DND-41 (cell line): Measurements from ENCODE around the gene STRN.
"Not testable (repeated sequence)": the region's sequence is repeated elsewhere in the genome, so short reads cannot be mapped to it uniquely, and the experiment has no call there.

Experiments used
- ATAC-seq: fragments of 200-7000 bp; cut with Tn5 transposase; 3 replicates; pipeline ENCODE4 v1.9.1; 2021; ENCODE audit warnings: low read depth; ENCODE audit not compliant: insufficient read depth
- DNase-seq: peaks from one replicate; pipeline ENCODE4 v3.0.0-alpha.2; 2020
- H2AFZ ChIP-seq: 2 replicates; pipeline ENCODE4 v1.6.0; 2012; ENCODE audit warnings: low read depth, low read length
- H3K27ac ChIP-seq: 2 replicates; pipeline ENCODE4 v1.5.1; 2012; ENCODE audit warnings: low read length, inconsistent platforms
- H3K27me3 ChIP-seq: fragments of 200-600 bp; sonication (generic); 2 replicates; pipeline ENCODE4 v1.6.0; 2012; ENCODE audit warnings: low read length, mild to moderate bottlenecking, inconsistent platforms; ENCODE audit not compliant: insufficient read depth, poor library complexity
- H3K36me3 ChIP-seq: 2 replicates; pipeline ENCODE4 v1.5.1; 2012; ENCODE audit warnings: low read length, inconsistent platforms; ENCODE audit not compliant: insufficient read depth
- H3K4me1 ChIP-seq: 2 replicates; pipeline ENCODE4 v1.5.1; 2012; ENCODE audit warnings: mild to moderate bottlenecking, low read length; ENCODE audit not compliant: insufficient read depth
- H3K4me2 ChIP-seq: 2 replicates; pipeline ENCODE4 v1.6.0; 2012; ENCODE audit warnings: mild to moderate bottlenecking, moderate library complexity, low read length, inconsistent platforms; ENCODE audit not compliant: insufficient read depth
- H3K4me3 ChIP-seq, 2 experiments: fragments of 200-600 bp in 1 of 2; shearing (Covaris generic) in 1 of 2; 2 replicates each; pipeline ENCODE4 v1.5.1; 2012 to 2016; ENCODE audit warnings: inconsistent platforms in 2 of 2, low read length in 2 of 2, mild to moderate bottlenecking in 2 of 2, low read depth in 1 of 2, moderate library complexity in 1 of 2
- H3K79me2 ChIP-seq: 2 replicates; pipeline ENCODE4 v1.6.0; 2012; ENCODE audit warnings: low read length, inconsistent platforms; ENCODE audit not compliant: insufficient read depth
- H3K9ac ChIP-seq: 2 replicates; pipeline ENCODE4 v1.6.0; 2012; ENCODE audit warnings: low read depth, mild to moderate bottlenecking, inconsistent platforms, low read length, moderate library complexity
- H3K9me3 ChIP-seq: 2 replicates; pipeline ENCODE4 v1.5.1; 2012; ENCODE audit warnings: low read length, moderate library complexity, mild to moderate bottlenecking, inconsistent platforms; ENCODE audit not compliant: insufficient read depth, severe bottlenecking
- H4K20me1 ChIP-seq: 2 replicates; pipeline ENCODE4 v1.6.0; 2012; ENCODE audit warnings: low read length; ENCODE audit not compliant: insufficient read depth
- CTCF ChIP-seq: IDR thresholded peaks from 2 replicates; pipeline ENCODE4 v1.5.1; 2012; ENCODE audit warnings: borderline replicate concordance, low read length, moderate library complexity, mild to moderate bottlenecking; ENCODE audit not compliant: poor library complexity, severe bottlenecking; ENCODE audit errors: extremely low read depth
- EZH2 ChIP-seq: IDR thresholded peaks from 3 replicates; pipeline ENCODE4 v1.6.1; 2012; ENCODE audit warnings: borderline replicate concordance, low read depth, mild to moderate bottlenecking, moderate library complexity, low read length, inconsistent platforms; ENCODE audit not compliant: severe bottlenecking

Gene STRN

DNA sequence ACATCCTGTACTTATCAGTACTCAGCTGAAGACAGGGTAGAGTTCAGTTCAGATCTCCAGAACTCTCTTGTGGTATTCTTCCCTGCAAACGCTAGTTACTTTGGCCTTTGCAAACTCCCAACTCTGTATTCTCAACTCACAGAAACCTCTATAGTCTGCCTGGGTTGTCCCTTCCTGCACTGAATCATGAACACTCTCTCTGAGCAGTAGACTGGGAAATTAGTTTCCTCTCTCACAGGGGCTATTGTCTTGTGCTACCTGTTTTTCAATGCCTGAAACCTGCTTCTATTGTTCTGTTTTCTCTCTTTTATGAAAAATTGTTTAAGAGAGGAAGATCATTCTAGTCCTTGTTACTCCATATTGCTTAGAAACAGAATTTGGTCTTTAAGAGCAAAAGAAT is 135.2 kb downstream of the STRN start:
- Histone ChIP-seq H3K36me3 (no peaks in the 10 kb centered on the region), H2AFZ (no peak overlapping the region), H3K27ac (no peak overlapping the region), H3K79me2 (no peaks in the 10 kb centered on the region), H3K9ac (no peak overlapping the region), H3K4me2 (no peak overlapping the region), H3K9me3 (no peaks in the 10 kb centered on the region), H4K20me1 (no peaks in the 10 kb centered on the region), H3K4me3 (no peak overlapping the region), H3K4me1 (peaks cover 13% of the 10 kb centered on the region), H3K27me3 (no peaks in the 10 kb centered on the region)
- ATAC-seq: 0 out of 3 replicates have a peak, but pooled peaks have one; percentile 42
- TF ChIP-seq CTCF: no peak
- no peak for TF ChIP-seq EZH2
- no peak for DNase-seq

GRCh38 chr2:36824683-36825082 is 141.7 kb downstream of the STRN start:
- not testable (repeated sequence) for H4K20me1 ChIP-seq, H3K27me3 ChIP-seq, H3K9me3 ChIP-seq, ATAC-seq, H3K36me3 ChIP-seq, H3K4me2 ChIP-seq, H2AFZ ChIP-seq, H3K4me1 ChIP-seq, H3K4me3 ChIP-seq, DNase-seq, H3K9ac ChIP-seq, H3K79me2 ChIP-seq, H3K27ac ChIP-seq

- Histone ChIP-seq H3K27ac (no peak overlapping the region), H3K4me3 (no peak overlapping the region), H3K9ac (no peak overlapping the region), H3K4me1 (no peaks in the 10 kb centered on the region), H3K79me2 (no peaks in the 10 kb centered on the region), H4K20me1 (no peaks in the 10 kb centered on the region), H3K9me3 (no peaks in the 10 kb centered on the region), H2AFZ (no peak overlapping the region), H3K4me2 (no peak overlapping the region), H3K27me3 (no peaks in the 10 kb centered on the region), H3K36me3 (no peaks in the 10 kb centered on the region)
- ATAC-seq (no peak), DNase-seq (no peak)
- no peak for TF ChIP-seq EZH2
- no peak for TF ChIP-seq CTCF
These were observed 142.1 kb downstream of the STRN start for GRCh38 chr2:36824273-36824672.

- Histone ChIP-seq H4K20me1 (no peaks in the 10 kb centered on the region), H3K9me3 (no peaks in the 10 kb centered on the region), H3K9ac (no peak overlapping the region), H3K79me2 (no peaks in the 10 kb centered on the region), H3K4me1 (no peaks in the 10 kb centered on the region), H3K4me2 (no peak overlapping the region), H3K4me3 (no peak overlapping the region), H2AFZ (no peak overlapping the region), H3K36me3 (no peaks in the 10 kb centered on the region), H3K27ac (no peak overlapping the region), H3K27me3 (no peaks in the 10 kb centered on the region)
- TF ChIP-seq EZH2: no peak
- TF ChIP-seq CTCF: no peak
- ATAC-seq (no peak), DNase-seq (no peak)
These were observed 142.5 kb downstream of the STRN start for GRCh38 chr2:36823862-36824261.
